NT2/D1 (cell line): ENCODE measurements around the gene RGS7.

ENCODE experiments used
- SUZ12 ChIP-seq: IDR thresholded peaks from 2 replicates; pipeline ENCODE4 v1.6.1; 2011; ENCODE audit not compliant: insufficient read length, insufficient read depth; ENCODE audit errors: extremely low read depth
- YY1 ChIP-seq: IDR thresholded peaks from 2 replicates; pipeline ENCODE4 v1.6.1; 2011; ENCODE audit not compliant: insufficient read length, insufficient read depth
- ZNF274 ChIP-seq: IDR thresholded peaks from 2 replicates; pipeline ENCODE4 v1.6.1; 2011; ENCODE audit warnings: mild to moderate bottlenecking, low read depth, low read length

DNA sequence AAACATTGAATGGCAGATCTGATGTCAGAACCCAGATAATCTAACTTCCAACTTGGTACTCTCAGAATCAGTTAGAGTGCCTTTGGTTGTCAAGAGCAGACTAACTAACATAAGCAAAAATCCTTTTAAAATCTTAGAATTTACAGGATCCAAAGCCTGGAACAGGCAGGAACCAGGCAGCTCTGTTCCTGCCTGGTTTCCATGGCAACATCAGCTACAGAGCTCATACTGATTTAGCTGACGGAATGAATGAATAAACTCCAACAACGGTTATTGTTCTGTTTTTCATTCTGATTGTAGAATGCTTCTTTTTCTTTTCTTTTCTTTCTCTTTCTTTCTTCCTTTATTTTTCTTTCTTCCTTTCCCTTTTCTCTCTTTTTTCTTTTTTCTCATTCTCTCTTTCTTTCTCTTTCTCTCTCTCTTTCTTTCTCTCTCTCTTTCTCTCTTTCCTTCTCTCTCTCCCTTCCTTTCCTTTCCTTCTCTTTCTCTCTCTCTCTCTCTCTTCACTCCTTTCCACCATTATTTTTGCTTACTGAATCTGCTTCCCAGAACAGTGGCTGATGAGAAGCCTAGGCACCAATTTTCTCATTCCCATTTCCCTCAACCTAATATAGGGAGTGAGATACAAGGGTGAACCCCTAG is 121.6 kb downstream of the RGS7 start:
- TF ChIP-seq ZNF274 (no peak), YY1 (no peak), SUZ12 (no peak)
